Glomerular endothelial cell (primary cell): ENCODE data around the gene BCAT1. TPM values are rescaled to one million over a fixed set of nuclear protein-coding genes. Genes with fewer than 3 reads are reported as not detected.
"Not testable (repeated sequence)": the region's sequence is repeated elsewhere in the genome, so short reads cannot be mapped to it uniquely, and the experiment has no call there.

Experiments used
- DNase-seq: peaks from one replicate; pipeline ENCODE4 v3.0.0-alpha.2; 2011; ENCODE audit warnings: low read depth, low spot score; ENCODE audit errors: extremely low read depth
- total RNA-seq: library from RNA; depleted of rRNA; stranded (reverse); fragments of >200 nt; gene quantifications from 2 replicates; pipeline ENCODE4 v1.2.3, GENCODE V29; 2015

The BCAT1 gene
- total RNA-seq, 1 donor from 2014 or later = 117 TPM

DNA sequence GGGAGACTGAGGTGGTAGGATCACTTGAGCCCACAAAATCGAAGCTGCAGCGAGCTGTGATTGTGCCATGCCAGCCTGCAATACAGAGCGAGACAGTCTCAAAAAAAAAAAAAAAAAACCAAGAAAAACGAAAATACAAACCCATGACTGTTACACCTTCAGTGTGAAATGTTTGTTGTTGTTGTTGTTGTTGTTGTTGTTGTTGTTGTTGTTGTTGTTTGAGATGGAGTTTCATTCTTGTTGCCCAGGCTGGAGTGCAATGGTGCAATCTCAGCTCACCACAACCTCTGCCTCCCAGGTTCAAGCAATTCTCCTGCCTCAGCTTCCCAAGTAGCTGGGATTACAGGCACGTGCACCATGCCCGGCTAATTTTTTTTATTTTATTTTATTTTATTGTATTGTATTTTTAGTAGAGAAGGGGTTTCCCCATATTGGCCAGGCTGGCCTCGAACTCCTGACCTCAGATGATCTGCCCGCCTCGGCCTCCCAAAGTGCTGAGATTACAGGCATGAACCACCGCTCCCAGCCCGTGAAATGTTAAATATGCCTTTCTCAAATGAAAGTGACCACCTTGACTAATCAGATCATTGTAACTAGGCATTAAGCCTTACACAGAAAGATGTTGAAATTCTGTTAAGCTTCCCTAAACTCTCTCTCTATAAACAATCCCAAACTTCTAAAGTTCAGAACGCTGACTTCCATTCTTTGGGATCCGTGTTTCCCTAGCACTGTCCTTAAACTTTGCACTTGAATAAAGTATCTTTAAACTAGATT, 20.2 kb downstream of the BCAT1 start:
- not testable (repeated sequence) for DNase-seq

DNA sequence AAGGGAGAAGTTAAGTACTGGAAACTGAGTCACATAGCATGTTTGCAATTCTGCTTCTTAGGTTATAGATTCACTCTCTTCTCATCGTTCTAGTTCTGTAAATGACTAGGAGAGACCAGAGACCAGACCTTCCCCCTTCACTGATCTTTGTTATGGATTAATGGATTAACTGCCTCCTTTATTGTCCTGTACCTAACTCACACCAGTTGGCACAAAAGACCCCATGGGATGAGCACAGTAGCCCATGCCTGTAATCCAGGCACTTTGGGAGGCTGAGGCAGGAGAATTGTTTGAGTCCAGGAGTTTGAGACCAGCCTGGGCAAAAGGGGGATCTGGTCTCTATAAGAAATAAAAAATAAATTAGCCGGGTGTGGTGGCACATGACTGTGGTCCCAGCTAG, 20.8 kb downstream of the BCAT1 start:
- no peak for DNase-seq

- not testable (repeated sequence) for DNase-seq
Measured at GRCh38 chr12:24926080-24926479, 22.8 kb downstream of the BCAT1 start.

DNA sequence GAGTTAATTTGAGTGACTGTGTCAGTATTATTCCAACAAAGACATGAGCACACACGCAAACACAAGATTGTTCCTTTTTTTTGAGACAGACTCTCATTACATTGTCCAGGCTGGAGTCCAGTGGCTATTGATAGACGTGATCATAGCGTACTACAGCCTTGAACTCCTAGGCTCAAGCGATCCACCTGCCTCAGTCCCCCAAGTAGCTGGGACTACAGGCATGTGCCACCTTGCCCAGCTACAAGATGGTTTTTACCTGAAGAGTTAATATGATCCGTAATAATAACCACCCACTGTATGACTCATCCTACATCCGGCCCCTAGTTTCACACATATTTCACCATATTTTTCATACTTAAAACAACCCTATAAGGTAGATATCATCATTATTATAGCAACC, 26.8 kb downstream of the BCAT1 start:
- no peak for DNase-seq

GRCh38 chr12:24921251-24922038, 27.5 kb downstream of the BCAT1 start:
- no peak for DNase-seq

DNA sequence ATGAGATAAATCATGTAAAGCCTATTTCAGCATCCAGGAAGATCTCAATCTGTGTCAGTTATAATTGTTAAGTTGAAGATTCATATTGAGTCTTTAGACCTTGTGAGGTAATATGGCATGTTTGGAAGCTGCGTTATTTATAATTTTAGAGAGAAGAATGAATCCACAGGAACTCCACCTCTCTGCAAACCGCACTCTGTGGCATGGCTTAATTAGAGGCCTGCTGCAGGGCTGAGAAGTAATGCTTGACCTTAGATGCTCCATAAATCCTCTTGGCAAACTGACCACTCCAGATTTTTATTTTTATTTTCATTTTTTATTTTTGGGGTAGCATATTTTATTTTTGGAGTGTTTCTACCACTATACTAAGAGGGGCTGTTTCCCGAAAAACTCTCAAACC, 28.8 kb downstream of the BCAT1 start:
- no peak for DNase-seq

DNA sequence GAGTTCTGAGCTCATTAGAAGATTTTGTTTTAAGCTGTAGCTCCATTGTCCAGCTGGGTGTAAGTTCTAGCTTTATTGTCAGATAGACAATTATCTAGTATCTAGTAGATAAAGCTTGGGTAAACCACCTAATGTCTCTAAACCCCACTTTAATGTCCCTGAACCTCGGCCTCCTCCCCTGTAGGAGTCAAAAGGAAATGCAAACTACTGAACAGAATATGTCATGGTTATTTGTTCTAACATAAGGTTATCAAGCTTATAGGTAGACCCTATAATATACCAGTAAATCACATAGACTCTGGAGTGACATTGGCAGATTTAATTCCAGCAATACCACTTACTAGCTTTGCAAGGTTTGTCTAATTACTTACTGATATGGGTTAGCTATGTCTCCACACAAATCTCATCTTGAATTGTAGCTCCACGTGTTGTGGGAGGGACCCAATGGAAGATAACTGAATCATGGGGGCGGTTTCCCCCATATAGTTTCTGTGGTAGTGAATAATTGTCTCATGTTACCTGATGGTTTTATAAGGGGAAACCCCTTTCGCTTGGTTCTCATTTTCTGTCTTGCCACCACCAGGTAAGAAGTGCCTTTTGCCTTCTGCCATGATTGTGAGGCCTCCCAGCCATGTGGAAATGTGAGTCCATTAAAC, 29.4 kb downstream of the BCAT1 start:
- no peak for DNase-seq

- DNase-seq = no peak
Measured at GRCh38 chr12:24918596-24918995, 30.3 kb downstream of the BCAT1 start.

GRCh38 chr12:24915501-24915900, 33.4 kb downstream of the BCAT1 start:
- no peak for DNase-seq

DNA sequence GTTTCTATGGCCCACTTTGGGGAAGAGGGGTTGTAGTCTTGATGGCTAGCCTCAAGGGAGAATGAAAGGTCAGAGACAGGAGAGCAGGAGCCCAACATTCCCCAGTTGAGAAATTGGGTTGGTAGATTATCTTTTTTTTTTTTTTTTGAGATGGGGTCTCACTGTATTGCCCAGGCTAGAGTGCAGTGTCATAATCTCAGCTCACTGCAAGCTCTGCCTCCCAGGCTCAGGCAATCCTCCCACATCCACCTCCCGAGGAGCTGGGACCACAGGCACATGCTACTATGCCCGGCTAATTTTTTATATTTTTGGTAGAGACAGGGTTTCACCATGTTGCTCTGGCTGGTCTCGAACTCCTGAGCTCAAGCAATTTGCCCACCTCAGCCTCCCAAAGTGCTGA, 34.9 kb downstream of the BCAT1 start:
- DNase-seq = no peak

DNA sequence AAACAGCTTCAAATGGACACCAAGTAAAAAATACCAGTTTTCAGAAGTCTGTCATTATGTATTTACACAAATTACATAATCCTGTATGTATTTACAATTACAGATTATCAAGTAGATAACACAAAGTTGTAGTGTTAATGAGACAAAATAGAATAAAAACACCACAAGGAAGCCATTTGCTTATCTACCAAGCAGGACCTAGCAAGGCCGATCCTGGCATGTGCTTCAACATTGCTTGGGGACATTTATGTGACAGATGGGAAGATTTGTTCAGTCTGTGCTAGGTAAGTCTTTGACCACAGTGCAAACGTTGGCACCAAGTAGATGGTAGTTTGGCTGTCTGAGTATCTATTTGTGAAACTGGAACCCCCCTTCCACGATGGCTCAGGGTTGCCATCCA, 35.8 kb downstream of the BCAT1 start:
- no peak for DNase-seq

DNA sequence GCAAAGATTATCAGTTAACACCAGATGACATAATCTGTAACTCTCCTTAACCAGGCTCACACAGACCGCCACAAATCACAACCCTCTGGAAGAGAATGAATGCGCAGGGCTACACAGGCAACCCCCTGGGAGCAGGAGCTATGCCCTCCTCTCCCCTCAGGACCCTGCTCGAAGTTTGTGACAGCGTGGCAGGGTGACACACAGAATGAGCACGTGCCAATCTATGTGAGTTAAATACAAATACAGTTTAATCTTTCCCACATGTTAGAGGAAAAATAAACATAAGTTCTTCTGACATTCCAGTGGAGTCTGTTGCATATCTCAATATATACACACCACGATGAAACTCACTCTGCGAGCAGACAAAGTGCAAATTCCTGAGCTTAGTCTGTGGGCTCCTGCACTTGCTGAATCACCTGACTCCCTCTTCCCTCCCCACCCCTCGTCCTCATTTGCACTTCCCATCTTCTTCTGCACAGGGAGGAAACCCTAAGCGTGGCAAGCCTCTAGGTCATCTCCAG, 37.6 kb downstream of the BCAT1 start:
- DNase-seq = no peak

GRCh38 chr12:24910192-24910591, 38.7 kb downstream of the BCAT1 start:
- not testable (repeated sequence) for DNase-seq

DNA sequence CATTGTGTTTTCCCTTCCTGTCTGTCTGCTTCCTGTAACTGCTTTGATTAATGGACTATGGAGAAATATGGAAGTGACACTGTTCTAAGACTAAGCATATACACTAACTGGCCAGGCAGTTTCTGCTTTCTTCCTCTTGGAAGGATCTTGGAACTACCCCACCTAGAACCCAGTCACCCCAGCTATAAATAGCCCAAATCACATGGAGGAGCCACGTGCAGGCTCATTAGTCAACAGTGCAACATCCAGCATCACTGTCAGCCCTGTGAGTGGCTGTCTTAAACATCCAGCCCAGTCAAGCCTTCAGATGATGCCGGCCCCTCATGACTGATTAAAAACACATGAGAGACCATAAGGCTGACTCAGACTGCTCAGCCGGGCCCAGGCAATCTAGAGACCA, 39.2 kb downstream of the BCAT1 start:
- no peak for DNase-seq

DNA sequence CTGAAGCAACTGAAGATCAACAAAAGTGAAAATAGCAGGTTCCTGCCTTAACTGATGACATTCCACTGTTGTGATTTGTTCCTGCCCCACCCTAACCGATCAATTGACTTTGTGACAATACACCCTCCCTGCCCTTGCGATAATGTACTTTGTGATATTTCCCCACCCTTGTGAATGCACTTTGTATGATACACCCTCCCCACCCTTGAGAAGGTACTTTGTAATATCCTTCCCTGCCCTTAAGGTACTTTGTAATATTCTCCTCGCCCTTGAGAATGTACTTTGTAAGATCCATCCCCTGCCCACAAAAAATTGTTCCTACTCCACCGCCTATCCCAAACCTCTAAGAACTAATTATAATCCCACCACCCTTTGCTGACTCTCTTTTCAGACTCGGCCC, 41.4 kb downstream of the BCAT1 start:
- DNase-seq = no peak

DNA sequence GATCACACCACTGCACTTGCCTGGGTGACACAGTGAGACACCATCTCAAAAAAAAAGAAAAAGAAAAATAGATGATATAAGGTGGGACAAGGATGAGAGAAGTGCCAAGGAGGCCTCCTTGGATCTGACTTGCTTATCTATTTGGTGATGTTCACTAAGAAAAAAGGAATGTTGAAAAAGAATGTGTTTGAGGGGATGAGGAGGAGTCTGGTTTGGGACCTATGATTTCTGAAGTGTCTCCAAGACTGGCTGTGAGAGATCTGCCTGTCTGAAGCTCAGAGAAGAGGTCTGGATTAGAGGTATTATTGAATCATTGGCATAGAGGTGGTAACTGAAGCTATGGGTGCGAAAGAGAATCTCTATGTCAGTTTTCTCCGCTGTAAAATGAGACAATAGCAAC, 42.8 kb downstream of the BCAT1 start:
- no peak for DNase-seq

GRCh38 chr12:24905431-24905830, 43.5 kb downstream of the BCAT1 start:
- no peak for DNase-seq

DNA sequence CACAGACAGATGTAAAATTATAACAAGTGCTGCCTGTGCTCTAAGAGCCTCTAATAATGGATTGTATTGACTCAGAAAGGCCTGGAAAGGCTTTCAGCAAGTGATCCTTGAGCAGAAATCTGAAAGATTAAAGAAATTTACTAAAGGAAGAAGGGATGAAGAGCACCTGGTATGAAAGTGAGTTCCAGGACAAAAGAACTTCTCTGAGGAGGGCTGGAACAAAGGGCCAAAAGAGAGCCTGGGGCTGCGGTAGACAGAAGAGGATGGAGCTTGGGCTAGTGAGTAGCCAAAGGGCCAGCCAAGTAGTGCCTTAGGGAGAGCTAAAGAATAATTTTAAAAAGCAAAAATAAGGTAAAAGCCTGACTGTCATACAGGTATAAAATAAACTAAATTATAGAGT, 44.0 kb downstream of the BCAT1 start:
- DNase-seq = no peak

DNA sequence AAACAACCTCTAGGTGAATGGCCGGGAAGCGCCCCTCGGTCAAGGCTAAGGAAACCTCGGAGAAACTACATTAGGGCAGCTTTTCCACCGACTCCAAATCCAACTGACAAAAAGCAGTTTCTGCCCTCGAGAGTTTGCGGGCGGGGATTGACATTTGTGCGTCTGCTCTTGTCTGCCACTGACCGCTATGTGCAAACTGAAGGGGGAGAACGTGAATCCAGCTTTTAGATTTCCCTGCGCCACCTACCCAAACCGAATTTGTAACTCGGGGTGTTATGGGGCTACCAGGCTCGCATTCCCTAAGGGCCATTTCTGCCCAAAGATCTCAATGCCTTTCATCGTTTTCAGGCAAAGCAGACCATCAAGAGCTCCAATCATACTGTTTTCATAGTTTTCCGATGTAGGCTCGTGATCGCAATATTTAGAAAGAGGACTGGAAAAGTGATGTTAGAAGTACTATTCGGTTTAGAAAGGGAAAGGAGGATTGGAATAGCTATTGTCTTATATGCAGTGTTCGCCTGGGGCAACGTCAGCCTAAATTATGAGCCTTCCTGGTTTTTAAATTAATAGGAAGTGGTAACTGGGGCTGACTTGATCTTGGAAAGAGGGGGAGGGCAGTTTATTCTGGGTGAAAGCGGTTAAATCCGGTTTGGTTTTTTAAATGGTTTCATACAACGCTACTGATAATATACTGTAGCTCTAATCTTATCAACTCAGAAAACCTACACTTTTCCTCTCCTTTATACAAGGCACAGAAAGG, 45.4 kb downstream of the BCAT1 start:
- no peak for DNase-seq

- no peak for DNase-seq
Measured at GRCh38 chr12:24902511-24903328, 46.2 kb downstream of the BCAT1 start.
